HTR-8/SVneo (cell line): ENCODE measurements around the gene CFAP91.

Source experiments
- DNase-seq: peaks from one replicate; pipeline ENCODE4 v3.0.0; 2011; ENCODE audit warnings: low spot score, mixed read lengths; ENCODE audit not compliant: insufficient read length
- FAIRE-seq: peaks from 2 replicates; lab custom pipeline; 2011; peaks lifted over from hg19 to GRCh38; lab: Jason Lieb, UNC

CFAP91 gene

GRCh38 chr3:119733812-119734211, 31.0 kb downstream of the CFAP91 start:
- DNase-seq, result no peak

GRCh38 chr3:119738741-119739140, 35.9 kb downstream of the CFAP91 start:
- no peak for DNase-seq
- no peak for FAIRE-seq

More at GRCh38 chr3:119733812-119734211, 31.0 kb downstream of the CFAP91 start:
- no peak for FAIRE-seq

DNA sequence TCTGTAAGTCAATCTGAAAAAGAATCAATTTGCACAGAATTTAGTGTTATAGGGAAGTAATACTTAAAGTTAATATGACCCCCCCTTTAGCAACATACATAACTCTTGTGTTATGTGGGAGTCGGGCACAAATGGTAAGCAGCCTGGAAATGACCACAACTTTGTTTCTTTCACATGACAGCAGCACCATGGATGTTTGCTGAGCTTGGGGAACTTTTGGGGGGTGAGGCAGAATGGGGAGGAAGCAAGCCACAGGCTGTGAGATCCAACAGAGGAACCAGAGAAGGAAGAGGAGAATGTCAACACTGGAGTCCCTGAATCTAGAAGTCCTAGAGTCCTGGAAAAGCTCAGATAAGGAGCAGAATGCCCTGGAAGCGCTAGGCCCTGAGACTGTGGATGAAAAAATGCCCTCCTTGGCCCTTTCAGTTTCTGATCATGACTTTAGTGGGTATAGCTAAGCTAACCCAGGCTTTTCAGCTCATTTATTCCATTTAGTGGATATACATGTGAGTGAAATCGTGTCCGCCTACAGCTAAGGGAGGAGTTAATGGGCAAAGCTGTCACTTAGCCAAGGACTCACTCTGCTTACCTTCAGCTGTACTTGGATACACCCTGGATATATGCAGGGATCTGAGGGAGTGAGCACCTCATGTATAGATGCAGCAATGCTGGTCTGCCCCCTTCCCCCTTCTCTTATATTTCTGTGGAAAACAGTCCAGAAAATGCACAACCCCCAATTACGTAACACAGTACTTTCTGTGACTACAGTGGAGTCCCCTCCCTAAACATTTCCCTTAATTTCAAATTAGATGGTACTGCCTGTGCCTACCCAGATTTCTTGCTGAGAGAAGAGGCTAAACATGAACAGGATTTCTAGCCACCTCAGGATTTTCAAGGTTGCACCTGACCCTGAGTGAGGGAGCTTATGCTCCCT, 39.1 kb downstream of the CFAP91 start:
- no peak for DNase-seq
- no peak for FAIRE-seq

- DNase-seq (no peak), FAIRE-seq (no peak)
Observed at GRCh38 chr3:119743921-119744320, 41.1 kb downstream of the CFAP91 start.

GRCh38 chr3:119745942-119746341, 43.1 kb downstream of the CFAP91 start:
- FAIRE-seq, result no peak

DNA sequence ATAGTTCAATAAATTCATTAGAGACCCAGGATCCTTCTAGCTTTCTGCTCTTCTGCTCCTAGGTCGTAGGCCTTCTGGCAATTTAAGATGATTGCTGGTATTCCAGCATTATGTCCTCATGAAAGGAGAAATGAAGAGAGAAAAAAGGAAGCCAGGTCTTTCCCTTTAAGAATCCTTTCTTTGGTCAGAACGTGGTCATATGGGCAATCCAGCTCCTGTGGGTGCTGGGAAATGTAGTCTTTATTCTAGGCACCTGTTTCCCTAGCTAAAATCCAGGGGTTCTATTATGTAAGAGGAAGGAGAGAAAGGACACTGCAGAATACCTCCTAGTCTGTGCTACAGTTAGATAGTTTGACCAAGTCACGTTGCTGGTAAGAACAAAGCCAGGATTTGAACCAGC, 43.6 kb downstream of the CFAP91 start:
- FAIRE-seq, result no peak
- no peak for DNase-seq

More at GRCh38 chr3:119745942-119746341, 43.1 kb downstream of the CFAP91 start:
- DNase-seq, result no peak

DNA sequence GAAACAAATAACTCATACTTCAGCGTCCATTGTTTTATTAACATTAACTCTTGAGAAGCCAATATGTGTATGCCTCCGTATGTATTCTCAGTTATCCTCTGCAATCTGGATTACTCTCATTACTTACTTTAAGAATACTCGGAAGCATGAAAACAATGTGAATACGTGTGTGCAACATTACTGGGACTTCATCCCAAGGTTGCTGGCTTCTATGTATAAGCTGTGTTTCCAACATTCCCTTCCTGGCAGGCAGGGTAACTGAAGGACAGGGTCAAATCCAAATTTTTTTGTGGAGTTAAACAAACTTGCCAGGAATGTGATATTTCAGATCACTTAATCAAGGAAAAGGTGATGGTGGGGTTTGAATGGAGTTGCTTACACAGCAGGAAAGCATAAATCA, 44.5 kb downstream of the CFAP91 start:
- no peak for DNase-seq
- no peak for FAIRE-seq

- DNase-seq (no peak), FAIRE-seq (no peak)
Observed at GRCh38 chr3:119748991-119749390, 46.2 kb downstream of the CFAP91 start.

- no peak for DNase-seq
- FAIRE-seq, result no peak
Observed at GRCh38 chr3:119751423-119751822, 48.6 kb downstream of the CFAP91 start.
